ENCODE data around the gene SLC6A19.

The SLC6A19 gene

GRCh38 chr5:1217596-1218206 lies 16.3 kb downstream of the SLC6A19 start:
- Histone ChIP-seq H3K27me3 (ENCODE audit: control insufficient read depth, insufficient read depth, low read length) (no peaks in the 10 kb centered on the region), H3K9ac (ENCODE audit: low read length) (no peak overlapping the region), H3K36me3 (ENCODE audit: control insufficient read depth, insufficient read depth, low read length) (no peaks in the 10 kb centered on the region), H3K9me3 (ENCODE audit: control insufficient read depth, low read length) (no peaks in the 10 kb centered on the region), H3K4me1 (ENCODE audit: control insufficient read depth, insufficient read depth, low read length) (no peaks in the 10 kb centered on the region), H3K4me3 (ENCODE audit: low read length) (no peak overlapping the region)

GRCh38 chr5:1218351-1219080 lies 17.1 kb downstream of the SLC6A19 start:
- Histone ChIP-seq H3K4me1 (ENCODE audit: control insufficient read depth, insufficient read depth, low read length) (no peaks in the 10 kb centered on the region), H3K27me3 (ENCODE audit: control insufficient read depth, insufficient read depth, low read length) (no peaks in the 10 kb centered on the region), H3K4me3 (ENCODE audit: low read length) (no peak overlapping the region), H3K9me3 (ENCODE audit: control insufficient read depth, low read length) (no peaks in the 10 kb centered on the region), H3K9ac (ENCODE audit: low read length) (no peak overlapping the region), H3K36me3 (ENCODE audit: control insufficient read depth, insufficient read depth, low read length) (no peaks in the 10 kb centered on the region)

DNA sequence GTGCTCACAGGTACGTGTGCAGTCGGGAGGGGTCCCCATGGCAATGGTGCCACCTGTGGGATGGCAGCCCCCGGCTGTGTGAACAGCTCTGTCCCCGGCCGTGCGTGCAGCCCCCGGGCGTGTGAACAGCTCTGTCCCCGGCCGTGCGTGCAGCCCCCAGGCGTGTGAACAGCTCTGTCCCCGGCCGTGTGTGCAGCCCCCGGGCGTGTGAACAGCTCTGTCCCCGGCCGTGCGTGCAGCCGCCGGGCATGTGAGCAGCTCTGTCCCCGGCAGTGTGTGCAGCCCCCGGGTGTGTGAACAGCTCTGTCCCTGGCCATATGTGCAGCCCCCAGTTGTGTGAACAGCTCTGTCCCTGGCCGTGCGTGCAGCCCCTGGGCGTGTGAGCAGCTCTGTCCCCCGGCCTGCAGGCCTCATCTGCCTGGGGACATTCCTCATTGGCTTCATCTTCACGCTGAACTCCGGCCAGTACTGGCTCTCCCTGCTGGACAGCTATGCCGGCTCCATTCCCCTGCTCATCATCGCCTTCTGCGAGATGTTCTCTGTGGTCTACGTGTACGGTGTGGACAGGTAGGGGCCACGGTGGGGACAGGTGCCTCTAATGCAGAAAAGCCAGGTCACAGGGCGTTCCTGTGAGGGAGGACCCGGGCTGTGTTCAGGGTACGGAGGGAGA lies 17.8 kb downstream of the SLC6A19 start:
- no peaks in the 10 kb centered on the region for H3K27me3 ChIP-seq (ENCODE audit: control insufficient read depth, insufficient read depth, low read length)
- no peak overlapping the region for H3K9ac ChIP-seq (ENCODE audit: low read length)
- no peaks in the 10 kb centered on the region for H3K9me3 ChIP-seq (ENCODE audit: control insufficient read depth, low read length)
- no peaks in the 10 kb centered on the region for H3K4me1 ChIP-seq (ENCODE audit: control insufficient read depth, insufficient read depth, low read length)
- no peaks in the 10 kb centered on the region for H3K36me3 ChIP-seq (ENCODE audit: control insufficient read depth, insufficient read depth, low read length)
- H3K4me3 ChIP-seq (ENCODE audit: low read length) = no peak overlapping the region

DNA sequence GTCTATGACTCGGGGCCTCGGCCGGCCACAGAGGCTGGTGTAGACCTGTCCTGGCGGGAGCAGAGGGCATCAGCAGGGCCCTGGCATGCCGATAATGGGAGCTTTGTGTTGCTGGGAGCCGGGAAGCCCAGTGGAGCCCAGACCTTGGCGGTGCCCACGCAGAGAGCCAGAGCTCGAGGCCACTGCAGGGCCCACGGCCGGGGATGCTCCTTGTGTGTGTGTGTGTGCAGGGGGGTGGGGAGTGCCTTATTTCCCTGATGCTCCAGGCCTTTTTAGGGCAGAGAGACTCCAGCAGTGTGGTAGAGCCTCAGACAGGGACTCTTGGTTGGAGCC lies 18.3 kb downstream of the SLC6A19 start:
- Histone ChIP-seq H3K9ac (ENCODE audit: low read length) (no peak overlapping the region), H3K9me3 (ENCODE audit: control insufficient read depth, low read length) (no peaks in the 10 kb centered on the region), H3K4me3 (ENCODE audit: low read length) (no peak overlapping the region), H3K4me1 (ENCODE audit: control insufficient read depth, insufficient read depth, low read length) (no peaks in the 10 kb centered on the region), H3K27me3 (ENCODE audit: control insufficient read depth, insufficient read depth, low read length) (no peaks in the 10 kb centered on the region), H3K36me3 (ENCODE audit: control insufficient read depth, insufficient read depth, low read length) (no peaks in the 10 kb centered on the region)

DNA sequence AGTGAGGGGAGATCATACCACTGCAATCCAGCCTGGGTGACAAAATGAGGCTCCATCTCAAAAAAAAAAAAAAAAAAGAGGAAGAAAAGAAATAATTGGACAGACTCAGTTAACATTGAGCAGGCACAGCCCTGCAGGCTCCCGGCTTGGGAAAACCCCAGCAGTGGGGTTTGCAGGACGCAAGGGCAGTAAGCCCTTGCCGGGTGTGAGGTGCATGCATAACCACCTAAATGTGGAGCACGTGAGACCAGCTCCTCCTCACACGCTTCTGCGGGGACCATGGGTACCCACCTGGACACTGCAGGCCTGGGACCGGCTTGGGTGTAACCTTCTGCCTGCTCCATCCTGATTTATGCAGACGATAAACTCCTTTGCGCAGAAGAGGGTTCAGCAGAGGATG lies 19.0 kb downstream of the SLC6A19 start:
- Histone ChIP-seq H3K9ac (ENCODE audit: low read length) (no peak overlapping the region), H3K9me3 (ENCODE audit: control insufficient read depth, low read length) (no peaks in the 10 kb centered on the region), H3K27me3 (ENCODE audit: control insufficient read depth, insufficient read depth, low read length) (no peaks in the 10 kb centered on the region), H3K36me3 (ENCODE audit: control insufficient read depth, insufficient read depth, low read length) (no peaks in the 10 kb centered on the region), H3K4me1 (ENCODE audit: control insufficient read depth, insufficient read depth, low read length) (no peaks in the 10 kb centered on the region), H3K4me3 (ENCODE audit: low read length) (no peak overlapping the region)

- Histone ChIP-seq H3K4me1 (ENCODE audit: control insufficient read depth, insufficient read depth, low read length) (no peaks in the 10 kb centered on the region), H3K9ac (ENCODE audit: low read length) (no peak overlapping the region), H3K27me3 (ENCODE audit: control insufficient read depth, insufficient read depth, low read length) (no peaks in the 10 kb centered on the region), H3K9me3 (ENCODE audit: control insufficient read depth, low read length) (no peaks in the 10 kb centered on the region), H3K36me3 (ENCODE audit: control insufficient read depth, insufficient read depth, low read length) (no peaks in the 10 kb centered on the region), H3K4me3 (ENCODE audit: low read length) (no peak overlapping the region)
Observed at GRCh38 chr5:1220831-1221230, 19.4 kb downstream of the SLC6A19 start.

GRCh38 chr5:1221721-1222120 lies 20.3 kb downstream of the SLC6A19 start:
- Histone ChIP-seq H3K27me3 (ENCODE audit: control insufficient read depth, insufficient read depth, low read length) (no peaks in the 10 kb centered on the region), H3K9me3 (ENCODE audit: control insufficient read depth, low read length) (no peaks in the 10 kb centered on the region), H3K36me3 (ENCODE audit: control insufficient read depth, insufficient read depth, low read length) (no peaks in the 10 kb centered on the region), H3K4me3 (ENCODE audit: low read length) (no peak overlapping the region), H3K4me1 (ENCODE audit: control insufficient read depth, insufficient read depth, low read length) (no peaks in the 10 kb centered on the region), H3K9ac (ENCODE audit: low read length) (no peak overlapping the region)

DNA sequence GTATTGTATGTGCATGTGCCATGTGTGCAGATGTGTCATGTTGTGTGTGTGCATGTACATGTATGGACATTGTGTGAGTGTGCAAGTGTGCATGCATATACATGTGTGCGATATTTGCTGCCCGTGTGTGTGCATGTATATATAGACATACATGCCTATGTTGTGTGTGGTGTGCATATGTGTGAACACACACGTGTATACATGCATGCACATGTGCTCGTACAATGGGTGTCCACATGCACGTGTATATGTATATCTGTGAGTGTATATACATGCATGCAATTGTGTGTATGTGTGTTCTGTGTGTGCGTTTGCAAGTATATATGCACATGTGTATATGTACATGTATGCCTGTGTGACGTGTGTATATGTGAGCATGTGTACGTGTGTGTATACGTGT lies 20.8 kb downstream of the SLC6A19 start:
- Histone ChIP-seq H3K36me3 (ENCODE audit: control insufficient read depth, insufficient read depth, low read length) (no peaks in the 10 kb centered on the region), H3K27me3 (ENCODE audit: control insufficient read depth, insufficient read depth, low read length) (no peaks in the 10 kb centered on the region), H3K9ac (ENCODE audit: low read length) (no peak overlapping the region), H3K4me3 (ENCODE audit: low read length) (no peak overlapping the region), H3K9me3 (ENCODE audit: control insufficient read depth, low read length) (no peaks in the 10 kb centered on the region), H3K4me1 (ENCODE audit: control insufficient read depth, insufficient read depth, low read length) (no peaks in the 10 kb centered on the region)

DNA sequence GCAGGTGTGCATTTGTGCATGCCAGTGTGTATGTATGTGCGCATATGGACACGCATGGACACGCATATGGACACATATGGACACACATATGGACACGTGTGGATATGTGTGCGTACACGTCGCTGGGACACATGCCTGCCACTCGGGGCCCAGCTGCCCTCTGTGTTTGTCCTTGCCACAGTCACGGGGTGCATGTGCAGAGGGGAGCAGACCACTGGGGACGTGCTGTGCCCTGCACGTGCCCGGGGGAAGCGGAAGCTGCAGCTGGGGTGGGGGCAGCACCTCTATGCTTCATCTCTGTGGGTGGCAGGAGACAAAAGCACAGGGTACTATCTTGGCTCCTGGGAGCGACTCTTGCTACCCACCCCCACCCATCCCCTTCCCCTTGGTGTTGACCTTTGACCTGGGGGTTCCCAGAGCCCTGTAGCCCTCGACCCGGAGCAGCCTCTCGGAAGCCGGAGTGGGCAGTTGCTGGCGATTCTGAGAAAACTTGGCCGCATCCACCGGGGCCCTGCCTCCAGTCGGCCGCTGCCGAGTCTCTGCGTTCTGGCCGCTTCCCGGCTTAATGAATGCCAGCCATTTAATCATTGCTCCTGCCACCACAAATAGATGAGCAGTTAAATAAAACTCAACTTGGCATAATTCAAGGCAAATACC lies 21.4 kb downstream of the SLC6A19 start:
- H3K4me1 ChIP-seq (ENCODE audit: control insufficient read depth, insufficient read depth, low read length) = no peaks in the 10 kb centered on the region
- H3K9ac ChIP-seq (ENCODE audit: low read length) = no peak overlapping the region
- no peaks in the 10 kb centered on the region for H3K9me3 ChIP-seq (ENCODE audit: control insufficient read depth, low read length)
- no peak overlapping the region for H3K4me3 ChIP-seq (ENCODE audit: low read length)
- H3K27me3 ChIP-seq (ENCODE audit: control insufficient read depth, insufficient read depth, low read length) = no peaks in the 10 kb centered on the region
- H3K36me3 ChIP-seq (ENCODE audit: control insufficient read depth, insufficient read depth, low read length) = no peaks in the 10 kb centered on the region

DNA sequence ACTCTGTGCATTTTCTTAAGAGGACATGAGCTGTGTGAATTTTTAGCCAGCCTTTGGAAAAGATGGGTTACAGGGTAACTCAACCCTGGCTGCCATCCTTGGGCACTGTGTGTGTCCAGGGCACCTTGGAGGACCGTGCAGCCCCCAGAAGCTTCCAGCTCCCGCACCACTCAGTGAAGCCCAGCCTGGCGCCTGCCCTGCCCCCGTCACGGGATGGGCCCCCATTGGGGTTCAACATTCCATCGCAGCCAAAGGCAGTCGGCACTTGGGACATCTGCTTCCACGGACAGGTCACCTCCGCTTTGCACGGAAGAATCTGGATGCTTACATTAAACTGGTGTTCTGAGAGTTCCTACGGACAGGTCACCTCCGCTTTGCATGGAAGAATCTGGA lies 21.9 kb downstream of the SLC6A19 start:
- H3K27me3 ChIP-seq (ENCODE audit: control insufficient read depth, insufficient read depth, low read length) = peaks cover 1% of the 10 kb centered on the region

GRCh38 chr5:1224631-1225030 lies 23.2 kb downstream of the SLC6A19 start:
- H3K4me3 ChIP-seq (ENCODE audit: low read length) = no peak overlapping the region

More for the DNA sequence above, 21.9 kb downstream of the SLC6A19 start:
- Histone ChIP-seq H3K9me3 (ENCODE audit: control insufficient read depth, low read length) (no peaks in the 10 kb centered on the region), H3K4me1 (ENCODE audit: control insufficient read depth, insufficient read depth, low read length) (no peaks in the 10 kb centered on the region), H3K9ac (ENCODE audit: low read length) (no peak overlapping the region), H3K4me3 (ENCODE audit: low read length) (no peak overlapping the region), H3K36me3 (ENCODE audit: control insufficient read depth, insufficient read depth, low read length) (no peaks in the 10 kb centered on the region)

DNA sequence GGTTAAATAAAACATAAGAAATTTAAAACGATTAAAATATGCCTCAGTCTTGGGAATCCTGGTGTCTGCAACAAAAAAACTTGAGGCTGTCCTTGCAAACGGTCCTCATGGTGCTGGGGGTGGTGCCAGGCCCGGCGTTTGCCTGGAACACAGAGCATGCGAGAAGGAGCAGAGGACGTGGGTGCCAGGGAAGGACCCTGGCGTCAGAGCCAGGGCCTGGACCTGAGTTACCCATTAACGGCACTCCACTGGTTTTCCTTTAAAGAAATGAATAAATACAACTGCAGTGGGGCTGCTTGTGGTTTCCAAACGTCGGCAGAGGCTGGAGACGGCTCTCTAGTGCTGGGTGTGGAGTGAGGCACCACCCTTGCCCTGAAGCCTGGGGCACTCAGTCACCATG lies 23.7 kb downstream of the SLC6A19 start, which contains the start of gene SLC6A18:
SLC6A18 (plus strand) TSS at position 301 of the 400 bp plus-strand sequence; CDS start at position 398, 97 bp downstream.
- peaks cover 3% of the 10 kb centered on the region for H3K27me3 ChIP-seq (ENCODE audit: control insufficient read depth, insufficient read depth, low read length)
- no peak within 1 kb of the TSS for H3K9ac ChIP-seq (ENCODE audit: low read length)
- H3K36me3 ChIP-seq (ENCODE audit: control insufficient read depth, insufficient read depth, low read length) = no peaks in the 10 kb centered on the region
- no peaks in the 10 kb centered on the region for H3K4me1 ChIP-seq (ENCODE audit: control insufficient read depth, insufficient read depth, low read length)
- H3K9me3 ChIP-seq (ENCODE audit: control insufficient read depth, low read length) = no peaks in the 10 kb centered on the region
- H3K4me3 ChIP-seq (ENCODE audit: low read length) = no peak within 1 kb of the TSS

More at GRCh38 chr5:1224631-1225030, 23.2 kb downstream of the SLC6A19 start:
- H3K4me1 ChIP-seq (ENCODE audit: control insufficient read depth, insufficient read depth, low read length) = no peaks in the 10 kb centered on the region
- H3K9ac ChIP-seq (ENCODE audit: low read length) = no peak overlapping the region
- H3K27me3 ChIP-seq (ENCODE audit: control insufficient read depth, insufficient read depth, low read length) = peaks cover 3% of the 10 kb centered on the region
- no peaks in the 10 kb centered on the region for H3K36me3 ChIP-seq (ENCODE audit: control insufficient read depth, insufficient read depth, low read length)
- H3K9me3 ChIP-seq (ENCODE audit: control insufficient read depth, low read length) = no peaks in the 10 kb centered on the region

Data from mucosa of stomach (tissue), 1 donor.